Activated T-cell treated with anti-CD3 and anti-CD28 coated beads, Interleukin-2, amount 50 U/mL, for 4 hours (primary cell): ENCODE measurements around the gene CMTM8. TPM values are rescaled to one million over a fixed set of nuclear protein-coding genes. Genes with fewer than 3 reads are reported as not detected.
"Not testable (repeated sequence)": the region's sequence is repeated elsewhere in the genome, so short reads cannot be mapped to it uniquely, and the experiment has no call there.

ENCODE experiments used
- ATAC-seq, 2 donors: fragments of 200-7000 bp; cut with Tn5 transposase; one replicate each; pipeline ENCODE4 v1.10.0; 2021
- DNase-seq: peaks from one replicate; pipeline ENCODE4 v3.0.0-alpha.2; 2020
- H3K27me3 Mint-ChIP-seq: one replicate; pipeline ENCODE4 v1.8.0; 2021; ENCODE audit warnings: low read depth, mixed read lengths
- H3K36me3 Mint-ChIP-seq: one replicate; pipeline ENCODE4 v1.8.0; 2022; ENCODE audit warnings: mixed read lengths; ENCODE audit not compliant: insufficient read depth
- H3K4me1 Mint-ChIP-seq: one replicate; pipeline ENCODE4 v1.8.0; 2021; ENCODE audit warnings: low read depth, mixed read lengths
- H3K4me3 Mint-ChIP-seq: one replicate; pipeline ENCODE4 v1.8.0; 2021; ENCODE audit warnings: mild to moderate bottlenecking, moderate library complexity, mixed read lengths
- H3K9me3 Mint-ChIP-seq: one replicate; pipeline ENCODE4 v1.8.0; 2021; ENCODE audit warnings: mixed read lengths
- total RNA-seq, 3 donors: library from RNA; stranded (reverse); gene quantifications; one replicate each; pipeline ENCODE4 v1.2.1, GENCODE V29; 2021

Gene CMTM8, protein sequence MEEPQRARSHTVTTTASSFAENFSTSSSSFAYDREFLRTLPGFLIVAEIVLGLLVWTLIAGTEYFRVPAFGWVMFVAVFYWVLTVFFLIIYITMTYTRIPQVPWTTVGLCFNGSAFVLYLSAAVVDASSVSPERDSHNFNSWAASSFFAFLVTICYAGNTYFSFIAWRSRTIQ
- 1 to 10 TPM; 3.9 to 6.3 (median 4.7) TPM for total RNA-seq

DNA sequence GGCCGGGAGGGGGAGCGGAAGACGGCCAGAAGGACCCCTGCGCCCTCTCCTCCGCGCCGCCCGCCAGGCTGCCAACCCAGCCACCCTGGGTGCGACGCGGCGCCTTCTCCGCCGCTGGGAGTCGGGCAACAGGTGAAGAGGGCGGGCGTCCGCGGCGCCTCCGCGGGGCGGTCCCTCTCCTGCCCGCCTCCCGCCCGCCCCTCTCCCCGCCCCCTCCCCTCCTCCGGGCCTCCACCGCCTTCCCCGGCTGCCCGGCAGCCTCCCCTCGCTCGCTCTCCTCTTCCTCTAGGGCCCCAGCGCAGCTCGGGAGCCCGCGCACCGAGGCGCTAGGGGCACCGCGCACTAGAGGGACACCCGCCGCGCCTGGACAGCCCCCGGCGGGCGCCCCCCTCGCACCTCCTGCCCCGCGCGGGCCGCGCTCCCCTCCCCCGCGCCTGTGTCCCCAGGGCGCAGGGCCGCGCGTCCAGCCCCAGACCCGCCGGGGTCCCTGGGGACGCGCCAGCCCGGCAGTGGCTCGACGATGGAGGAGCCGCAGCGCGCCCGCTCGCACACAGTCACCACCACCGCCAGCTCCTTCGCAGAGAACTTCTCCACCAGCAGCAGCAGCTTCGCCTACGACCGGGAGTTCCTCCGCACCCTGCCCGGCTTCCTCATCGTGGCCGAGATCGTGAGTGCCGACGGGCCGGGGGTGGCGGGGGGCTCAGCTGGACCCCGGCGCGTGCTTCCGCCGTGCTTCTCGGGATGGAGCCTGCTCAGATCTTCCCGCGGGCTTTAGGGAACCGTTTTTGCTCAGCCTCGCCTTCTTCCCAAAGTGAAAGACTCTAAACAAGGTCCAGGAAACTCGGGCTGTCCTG is at the start of gene CMTM8:
CMTM8 (plus strand) TSS at position 228 of the 854 bp plus-strand sequence; CDS start at position 521, 293 bp downstream.
- no peaks in the 10 kb centered on the region for H3K36me3 Mint-ChIP-seq
- DNase-seq (peak; percentile 66), ATAC-seq (peak; percentile 82 to 84)
- H3K9me3 Mint-ChIP-seq: no peaks in the 10 kb centered on the region
- H3K27me3 Mint-ChIP-seq: no peaks in the 10 kb centered on the region
- peaks cover 35% of the 10 kb centered on the region for H3K4me1 Mint-ChIP-seq
- peak within 1 kb of the TSS; percentile 82 for H3K4me3 Mint-ChIP-seq

DNA sequence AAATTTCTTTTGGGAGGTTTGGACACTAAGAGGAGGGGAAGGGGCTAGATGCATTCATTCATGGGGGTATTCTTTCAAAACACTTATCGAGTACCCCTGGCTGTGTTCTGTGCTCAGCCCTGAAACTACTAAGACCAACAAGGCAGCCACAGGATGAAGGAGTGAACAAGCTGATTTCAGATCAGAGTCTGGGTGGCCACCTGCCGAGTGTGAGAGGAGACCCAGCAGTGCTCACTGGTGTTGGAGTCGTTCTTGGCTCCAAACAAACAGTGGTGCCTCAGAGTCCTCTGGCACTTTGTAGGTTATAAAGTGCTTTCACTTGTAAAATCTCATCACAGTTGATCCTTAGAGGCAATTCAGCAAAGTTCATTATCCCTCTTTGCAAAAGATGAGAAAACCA is 48.8 kb upstream of the CMTM8 start:
- Mint-ChIP-seq H3K9me3 (no peaks in the 10 kb centered on the region), H3K36me3 (no peaks in the 10 kb centered on the region), H3K27me3 (peaks cover 4% of the 10 kb centered on the region), H3K4me1 (no peaks in the 10 kb centered on the region), H3K4me3 (no peak overlapping the region)
- ATAC-seq (no peak), DNase-seq (no peak)

DNA sequence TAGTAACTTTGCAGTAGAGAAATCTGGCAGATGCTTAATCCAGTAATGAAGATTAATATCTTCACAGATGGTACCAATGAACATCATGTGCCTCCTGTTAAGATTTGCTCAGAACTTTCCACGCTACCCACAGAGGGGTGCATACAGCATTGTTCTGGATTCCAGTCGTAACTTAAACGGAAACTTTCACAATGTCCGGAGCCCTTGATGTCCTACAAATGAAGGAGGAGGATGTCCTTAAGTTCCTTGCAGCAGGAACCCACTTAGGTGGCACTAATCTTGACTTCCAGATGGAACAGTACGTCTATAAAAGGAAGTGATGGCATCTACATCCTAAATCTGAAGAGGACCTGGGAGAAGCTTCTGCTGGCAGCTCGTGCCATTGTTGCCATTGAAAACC is 47.9 kb upstream of the CMTM8 start:
- H3K4me3 Mint-ChIP-seq, H3K27me3 Mint-ChIP-seq, H3K36me3 Mint-ChIP-seq, ATAC-seq, H3K4me1 Mint-ChIP-seq, DNase-seq, H3K9me3 Mint-ChIP-seq: not testable (repeated sequence)

DNA sequence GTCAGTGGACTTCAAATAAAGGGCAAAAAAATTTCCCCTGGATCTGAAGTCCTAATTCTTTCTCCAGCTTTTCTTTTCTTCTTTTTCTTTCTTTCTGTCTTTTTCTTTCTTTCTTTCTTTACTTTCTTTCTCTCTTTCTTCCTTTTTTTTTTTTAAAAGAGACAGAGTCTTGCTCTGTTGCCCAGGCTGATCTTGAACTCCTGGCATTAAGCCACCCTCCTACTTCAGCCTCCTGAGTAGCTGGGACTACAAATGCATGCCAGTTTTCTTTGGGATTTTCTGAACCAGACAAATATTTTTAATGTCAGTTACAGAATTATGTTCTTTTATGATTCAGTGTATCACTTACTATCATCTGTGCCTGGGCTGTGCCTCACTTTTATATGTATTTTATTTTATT is 45.4 kb upstream of the CMTM8 start:
- Mint-ChIP-seq H3K9me3 (no peaks in the 10 kb centered on the region), H3K4me3 (no peak overlapping the region), H3K27me3 (peaks cover 12% of the 10 kb centered on the region), H3K4me1 (no peaks in the 10 kb centered on the region), H3K36me3 (no peaks in the 10 kb centered on the region)
- no peak for ATAC-seq
- DNase-seq: no peak

DNA sequence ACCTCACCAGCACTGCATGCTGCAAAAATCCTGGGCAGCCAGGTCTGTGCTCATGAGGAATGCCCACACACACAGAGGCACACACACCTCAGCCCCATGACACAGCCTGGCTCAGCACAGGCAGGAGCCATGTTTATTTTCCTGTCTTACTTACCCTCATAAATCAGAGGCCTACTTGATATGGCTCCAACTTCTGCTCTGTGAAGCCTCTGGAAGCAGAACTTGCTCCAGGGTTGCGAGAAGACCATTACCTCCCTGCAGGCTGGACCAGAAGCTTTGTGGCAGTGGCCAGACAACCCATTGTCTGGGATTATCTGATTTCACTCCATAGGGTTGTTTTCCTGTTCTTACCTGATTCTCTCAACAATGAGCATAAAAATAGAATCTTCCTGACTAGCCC is 43.8 kb upstream of the CMTM8 start:
- H3K27me3 Mint-ChIP-seq: peaks cover 20% of the 10 kb centered on the region
- no peaks in the 10 kb centered on the region for H3K36me3 Mint-ChIP-seq
- no peaks in the 10 kb centered on the region for H3K4me1 Mint-ChIP-seq
- no peak overlapping the region for H3K4me3 Mint-ChIP-seq
- no peak for DNase-seq
- ATAC-seq: no peak
- H3K9me3 Mint-ChIP-seq: no peaks in the 10 kb centered on the region

DNA sequence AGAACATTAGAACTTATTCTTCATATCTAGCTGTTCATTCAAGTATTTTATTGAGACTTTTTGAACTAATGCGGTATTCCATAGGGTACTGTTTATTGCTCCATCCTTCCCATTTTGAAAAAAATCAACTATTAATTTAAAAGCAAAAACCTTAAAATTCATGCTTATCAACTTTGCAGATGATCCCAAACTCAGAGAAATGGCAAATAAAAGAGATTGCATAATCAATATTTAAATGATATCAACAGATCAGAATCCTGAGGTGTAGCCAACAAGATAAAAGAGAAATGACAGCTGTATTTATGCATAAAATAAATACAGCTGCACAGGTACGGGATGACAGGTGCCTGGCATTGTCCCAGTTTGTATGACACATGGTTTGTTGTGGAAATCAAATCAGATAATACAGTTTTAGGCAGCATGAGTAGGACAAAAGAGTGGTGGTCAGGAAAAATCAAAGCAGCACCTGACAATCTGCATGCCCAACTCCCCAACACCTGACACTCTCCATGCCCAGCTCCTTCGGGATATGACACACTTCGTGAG is 42.4 kb upstream of the CMTM8 start:
- DNase-seq: no peak

DNA sequence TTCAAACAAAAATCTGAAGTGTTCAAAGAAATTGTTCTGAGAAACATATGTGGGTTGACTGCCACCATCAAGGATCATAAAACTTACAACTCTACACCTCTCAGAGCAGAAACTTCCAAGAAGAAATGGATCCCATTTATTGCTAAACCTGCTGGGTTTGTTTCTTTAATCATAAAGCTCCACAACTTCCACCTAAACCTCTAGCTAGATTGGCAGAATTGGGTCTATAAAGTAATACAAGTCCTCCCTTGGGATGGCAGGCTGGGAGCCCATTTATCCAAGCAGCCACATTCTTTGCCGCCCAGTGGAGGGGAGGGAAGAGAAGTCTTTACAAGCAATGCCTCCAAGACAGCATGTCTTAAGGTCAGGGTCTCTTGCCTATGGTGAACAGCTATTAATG is 40.5 kb upstream of the CMTM8 start:
- Mint-ChIP-seq H3K27me3 (peaks cover 18% of the 10 kb centered on the region), H3K4me3 (no peak overlapping the region), H3K9me3 (no peaks in the 10 kb centered on the region), H3K36me3 (no peaks in the 10 kb centered on the region), H3K4me1 (no peaks in the 10 kb centered on the region)
- ATAC-seq (no peak), DNase-seq (no peak)

More for the DNA sequence above, 42.4 kb upstream of the CMTM8 start:
- no peaks in the 10 kb centered on the region for H3K9me3 Mint-ChIP-seq
- no peaks in the 10 kb centered on the region for H3K36me3 Mint-ChIP-seq
- H3K4me1 Mint-ChIP-seq: no peaks in the 10 kb centered on the region
- ATAC-seq: no peak
- H3K27me3 Mint-ChIP-seq: peaks cover 19% of the 10 kb centered on the region
- H3K4me3 Mint-ChIP-seq: no peak overlapping the region

DNA sequence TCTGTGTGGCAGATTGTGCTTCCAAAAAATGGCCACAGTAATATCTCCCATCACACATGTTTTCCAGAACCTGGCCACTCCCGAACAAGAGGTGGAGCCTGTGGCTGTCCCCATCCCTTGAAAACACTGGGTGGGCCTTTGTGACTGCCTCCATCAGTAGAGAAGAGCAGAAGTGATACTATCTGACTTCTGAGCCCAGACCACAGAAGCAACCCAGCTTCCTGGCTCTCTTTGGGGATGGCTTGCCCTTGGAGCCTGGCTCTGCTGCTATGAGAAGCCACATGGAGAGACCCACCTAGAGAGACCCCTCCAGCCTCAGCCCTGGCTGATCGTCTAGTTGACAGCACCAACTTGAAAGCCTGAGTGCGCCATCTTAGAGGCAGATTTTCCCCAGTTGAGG is 39.8 kb upstream of the CMTM8 start:
- ATAC-seq: no peak
- no peaks in the 10 kb centered on the region for H3K9me3 Mint-ChIP-seq
- DNase-seq: no peak
- H3K4me1 Mint-ChIP-seq: no peaks in the 10 kb centered on the region
- no peaks in the 10 kb centered on the region for H3K36me3 Mint-ChIP-seq
- H3K27me3 Mint-ChIP-seq: peaks cover 18% of the 10 kb centered on the region
- no peak overlapping the region for H3K4me3 Mint-ChIP-seq

DNA sequence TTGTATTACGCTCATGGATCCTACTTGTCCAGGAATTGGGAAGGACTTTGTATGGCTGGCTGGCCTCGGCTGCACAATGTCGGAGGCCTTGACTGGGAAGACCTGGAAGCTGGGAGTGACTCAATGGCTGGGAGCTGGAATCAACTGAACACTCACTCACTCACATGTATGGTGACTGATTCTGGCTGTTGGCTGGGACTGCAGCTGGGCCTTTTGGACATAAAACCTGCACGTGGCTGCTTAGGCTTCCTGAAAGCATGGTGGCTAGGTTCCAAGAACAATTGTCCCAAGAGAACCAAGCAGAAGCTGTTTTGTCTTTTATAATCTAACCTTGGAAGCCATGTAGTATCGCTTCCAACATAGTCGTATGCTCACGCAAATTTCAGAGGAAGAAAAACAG is 38.0 kb upstream of the CMTM8 start:
- DNase-seq: no peak
- Mint-ChIP-seq H3K4me3 (no peak overlapping the region), H3K4me1 (no peaks in the 10 kb centered on the region), H3K9me3 (no peaks in the 10 kb centered on the region), H3K36me3 (no peaks in the 10 kb centered on the region), H3K27me3 (peaks cover 14% of the 10 kb centered on the region)
- no peak for ATAC-seq

DNA sequence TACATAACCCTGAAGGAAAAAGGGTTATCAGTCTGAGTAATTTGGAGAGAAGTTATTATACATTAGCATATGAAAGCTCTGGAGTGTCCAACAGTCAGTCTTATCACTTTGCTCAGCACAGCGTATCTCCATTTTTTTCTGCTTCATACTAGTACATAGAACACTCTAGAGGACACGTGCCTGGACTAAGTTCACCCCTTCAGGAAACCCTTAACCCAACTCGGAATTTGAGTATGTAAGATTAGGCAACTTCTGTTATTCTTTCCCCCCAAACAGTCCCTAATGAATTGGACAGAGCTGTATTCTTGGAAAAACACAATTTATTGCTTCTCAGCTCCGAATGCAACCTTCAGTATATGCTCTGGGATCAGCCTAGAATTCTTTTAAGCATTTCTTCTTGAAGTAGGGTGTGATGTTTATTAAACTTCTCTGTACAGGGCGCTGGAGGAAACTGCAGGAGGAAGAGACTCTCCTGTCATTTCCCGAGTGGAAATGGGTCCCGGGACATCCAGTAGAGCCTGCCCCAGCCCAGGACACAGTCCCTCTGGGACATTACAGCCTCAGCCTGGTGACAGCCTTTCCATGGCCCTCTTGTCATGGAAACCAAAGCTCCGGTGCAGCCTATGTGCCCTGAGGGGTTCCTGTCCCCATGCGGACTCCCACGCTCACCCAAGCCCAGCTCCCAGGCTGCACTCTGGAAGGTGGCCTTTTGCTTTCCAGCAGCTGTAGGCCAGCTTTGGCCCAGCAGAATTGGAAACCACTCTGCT is 37.3 kb upstream of the CMTM8 start:
- H3K4me1 Mint-ChIP-seq: no peaks in the 10 kb centered on the region
- DNase-seq (no peak), ATAC-seq (no peak)
- H3K4me3 Mint-ChIP-seq: no peak overlapping the region
- H3K36me3 Mint-ChIP-seq: no peaks in the 10 kb centered on the region
- no peaks in the 10 kb centered on the region for H3K9me3 Mint-ChIP-seq
- H3K27me3 Mint-ChIP-seq: peaks cover 14% of the 10 kb centered on the region

DNA sequence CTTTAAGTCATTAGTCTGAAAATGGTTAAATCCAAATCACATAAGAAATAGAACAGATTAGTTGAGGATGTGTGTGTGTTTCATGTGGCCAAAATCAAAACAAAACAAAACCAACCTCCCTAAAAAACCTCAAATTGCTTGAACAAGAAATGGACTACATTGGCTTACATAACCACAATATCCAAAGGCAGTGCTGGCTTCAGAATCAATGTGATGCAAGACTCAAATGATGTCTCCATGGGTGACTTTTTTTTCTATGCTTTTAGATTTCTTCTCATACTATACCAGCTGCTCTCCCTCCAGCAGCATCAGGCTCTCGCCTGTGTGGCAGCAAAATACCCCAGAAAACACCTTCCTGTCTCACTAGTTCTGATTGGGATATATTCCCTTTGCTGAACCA is 36.0 kb upstream of the CMTM8 start:
- Mint-ChIP-seq H3K36me3 (no peaks in the 10 kb centered on the region), H3K4me1 (no peaks in the 10 kb centered on the region), H3K4me3 (no peak overlapping the region), H3K27me3 (peaks cover 10% of the 10 kb centered on the region), H3K9me3 (no peaks in the 10 kb centered on the region)
- ATAC-seq (no peak), DNase-seq (no peak)

DNA sequence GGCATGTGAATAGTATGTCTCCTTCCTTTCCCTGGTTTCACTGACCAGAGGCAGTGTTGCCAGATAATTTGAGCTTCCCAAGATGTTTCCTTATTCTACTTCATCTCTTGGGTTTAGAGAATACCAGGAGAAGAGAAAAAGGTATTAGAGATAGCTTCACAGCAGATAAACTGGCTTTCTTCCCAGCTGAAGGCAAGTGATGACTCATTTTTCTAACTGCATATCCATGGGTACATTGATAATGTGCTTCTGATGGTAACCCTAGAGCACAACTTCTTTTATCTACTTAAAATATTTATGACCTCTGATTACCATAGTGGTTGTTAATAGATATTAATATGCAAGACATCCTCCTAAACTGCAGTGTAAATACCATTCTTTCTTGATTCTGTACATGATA is 34.6 kb upstream of the CMTM8 start:
- no peaks in the 10 kb centered on the region for H3K9me3 Mint-ChIP-seq
- H3K4me3 Mint-ChIP-seq: no peak overlapping the region
- peaks cover 4% of the 10 kb centered on the region for H3K27me3 Mint-ChIP-seq
- no peaks in the 10 kb centered on the region for H3K36me3 Mint-ChIP-seq
- ATAC-seq: no peak
- DNase-seq: no peak
- no peaks in the 10 kb centered on the region for H3K4me1 Mint-ChIP-seq

DNA sequence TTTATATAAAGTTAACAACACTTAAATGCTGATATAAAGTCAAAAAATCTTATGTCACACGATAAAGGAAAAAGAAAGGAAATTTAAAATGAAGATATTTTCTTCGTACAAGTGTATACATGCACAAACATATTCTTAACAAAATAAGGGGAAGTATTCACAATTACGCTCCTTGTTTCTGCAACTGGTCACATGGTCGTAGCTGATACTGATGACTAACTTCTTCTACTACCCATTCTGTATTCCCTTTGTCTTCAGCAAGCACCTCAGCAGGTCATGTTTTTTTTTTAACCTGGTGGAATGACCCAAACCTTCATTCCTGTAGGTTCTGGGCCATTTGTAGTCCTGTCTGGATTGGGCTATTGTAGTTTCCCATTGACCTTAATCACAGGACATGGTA is 30.0 kb upstream of the CMTM8 start:
- Mint-ChIP-seq H3K9me3 (no peaks in the 10 kb centered on the region), H3K4me1 (no peaks in the 10 kb centered on the region), H3K4me3 (no peak overlapping the region), H3K36me3 (no peaks in the 10 kb centered on the region), H3K27me3 (no peaks in the 10 kb centered on the region)
- DNase-seq: no peak
- no peak for ATAC-seq

DNA sequence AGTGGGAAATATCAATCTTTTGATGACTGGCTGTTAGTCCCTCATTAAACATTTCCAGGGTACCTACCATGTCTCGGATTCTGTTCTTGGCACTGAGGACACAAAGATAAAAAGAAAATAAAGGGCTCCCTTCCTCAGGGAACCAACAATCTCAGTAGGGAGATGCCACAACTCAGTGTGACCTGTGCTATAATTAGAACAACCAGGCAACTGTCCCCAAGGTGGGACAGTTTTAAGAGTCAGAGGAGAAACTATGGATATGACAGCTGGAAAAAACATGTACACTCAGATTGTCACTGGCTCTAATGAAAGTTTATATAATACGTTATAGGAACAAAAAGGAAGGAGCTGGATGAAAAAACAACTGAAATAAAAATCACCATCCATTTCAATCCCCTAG is 23.3 kb upstream of the CMTM8 start:
- Mint-ChIP-seq H3K4me1 (no peaks in the 10 kb centered on the region), H3K4me3 (no peak overlapping the region), H3K36me3 (peaks cover 2% of the 10 kb centered on the region), H3K27me3 (peaks cover 8% of the 10 kb centered on the region), H3K9me3 (peaks cover 9% of the 10 kb centered on the region)
- ATAC-seq: no peak
- DNase-seq: no peak
